ENCODE data around the gene DEXI. TPM values are rescaled to one million over a fixed set of nuclear protein-coding genes. Genes with fewer than 3 reads are reported as not detected.

The DEXI gene
- total and polyA plus RNA-seq, 9 of the 15 experiments (the other 6 are each of a cell fraction or from before 2014, with no cell fraction given), result 2.9 to 40.1 (median 22.0) TPM

DNA sequence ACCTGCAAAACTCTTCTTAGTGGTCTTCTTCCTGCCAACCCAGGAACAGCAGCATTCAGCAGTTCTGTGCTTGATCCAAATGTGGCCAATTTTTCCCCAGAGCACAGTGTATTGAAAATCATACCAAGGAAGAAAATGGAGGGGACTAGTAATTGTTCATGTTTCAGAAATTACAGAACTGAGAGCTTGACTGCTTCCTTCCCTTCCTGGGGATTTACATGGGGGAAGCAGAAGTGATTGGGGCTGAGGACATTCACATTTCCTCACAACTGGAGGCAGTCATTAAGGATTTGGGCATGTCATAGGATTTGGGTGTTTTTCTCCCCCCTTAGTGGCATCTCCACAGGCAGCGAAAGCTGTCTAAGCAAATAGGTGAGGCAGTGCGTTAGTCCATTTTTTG is 45.5 kb downstream of the DEXI start:
- intact Hi-C loops (cut with micrococcal nuclease), result no loop called here
- no TSS peak for BruUV-seq (replicated peaks)
- WGBS (ENCODE audit: insufficient coverage, low coverage, missing lambda C conversion rate), result 0% methylated on average over 2 of the region's 2 CpGs
- POLR2A ChIA-PET, result no interaction called here
- in situ Hi-C loops (cut with MboI), result no loop called here
- Histone ChIP-seq H4K20me1 (replicated peaks; ENCODE audit: control insufficient read depth, insufficient read depth, low read length) (peaks cover 9% of the 10 kb centered on the region), H3K27ac (ENCODE audit: extremely low read depth, low read depth, low read length) (no peak overlapping the region), H3K9ac (ENCODE audit: insufficient read depth in 1 of 2, low read depth in 2 of 2, low read length in 2 of 2) (no peak overlapping the region), H2AFZ (ENCODE audit: low read depth, low read length) (no peak overlapping the region), H3K27me3 (ENCODE audit: control insufficient read depth in 2 of 2, insufficient read depth in 2 of 2, low read length in 2 of 2) (peaks cover 0 to 12% of the 10 kb centered on the region in 2 experiments; a peak in 2 of 5 replicates), H3K79me2 (ENCODE audit: control insufficient read depth, insufficient read depth, low read length) (no peaks in the 10 kb centered on the region), H3K4me3 (no peak overlapping the region), H3K4me2 (ENCODE audit: insufficient read depth, low read length) (no peak overlapping the region), H3K9me3 (replicated peaks; ENCODE audit: control insufficient read depth, insufficient read depth, low read depth, low read length) (no peaks in the 10 kb centered on the region), H3K36me3 (ENCODE audit: control insufficient read depth, insufficient read depth, low read length) (no peaks in the 10 kb centered on the region), H3K9me1 (ENCODE audit: control insufficient read depth, insufficient read depth, low read length) (peaks cover 5% of the 10 kb centered on the region), H3K4me1 (replicated peaks in 1 of 2; ENCODE audit: control insufficient read depth in 2 of 2, insufficient read depth in 2 of 2, low read length in 2 of 2) (no peaks in the 10 kb centered on the region)
- TF ChIP-seq CXXC5 (CRISPR knock-in tag; IDR thresholded peaks at IDR 0.05) (no peak), RFX7 (CRISPR knock-in tag; IDR thresholded peaks at IDR 0.05) (no peak)
- TF ChIP-seq, protein P1, sequence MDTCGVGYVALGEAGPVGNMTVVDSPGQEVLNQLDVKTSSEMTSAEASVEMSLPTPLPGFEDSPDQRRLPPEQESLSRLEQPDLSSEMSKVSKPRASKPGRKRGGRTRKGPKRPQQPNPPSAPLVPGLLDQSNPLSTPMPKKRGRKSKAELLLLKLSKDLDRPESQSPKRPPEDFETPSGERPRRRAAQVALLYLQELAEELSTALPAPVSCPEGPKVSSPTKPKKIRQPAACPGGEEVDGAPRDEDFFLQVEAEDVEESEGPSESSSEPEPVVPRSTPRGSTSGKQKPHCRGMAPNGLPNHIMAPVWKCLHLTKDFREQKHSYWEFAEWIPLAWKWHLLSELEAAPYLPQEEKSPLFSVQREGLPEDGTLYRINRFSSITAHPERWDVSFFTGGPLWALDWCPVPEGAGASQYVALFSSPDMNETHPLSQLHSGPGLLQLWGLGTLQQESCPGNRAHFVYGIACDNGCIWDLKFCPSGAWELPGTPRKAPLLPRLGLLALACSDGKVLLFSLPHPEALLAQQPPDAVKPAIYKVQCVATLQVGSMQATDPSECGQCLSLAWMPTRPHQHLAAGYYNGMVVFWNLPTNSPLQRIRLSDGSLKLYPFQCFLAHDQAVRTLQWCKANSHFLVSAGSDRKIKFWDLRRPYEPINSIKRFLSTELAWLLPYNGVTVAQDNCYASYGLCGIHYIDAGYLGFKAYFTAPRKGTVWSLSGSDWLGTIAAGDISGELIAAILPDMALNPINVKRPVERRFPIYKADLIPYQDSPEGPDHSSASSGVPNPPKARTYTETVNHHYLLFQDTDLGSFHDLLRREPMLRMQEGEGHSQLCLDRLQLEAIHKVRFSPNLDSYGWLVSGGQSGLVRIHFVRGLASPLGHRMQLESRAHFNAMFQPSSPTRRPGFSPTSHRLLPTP (IDR thresholded peaks at IDR 0.05; ENCODE audit: borderline replicate concordance, extremely low read depth, insufficient read length), result no peak
- CTCF ChIA-PET (ENCODE audit: low intra/inter-chr PET ratio), result no interaction called here
- DNase-seq (ENCODE audit: extremely low read depth in 1 of 4, low spot score in 3 of 4) (no peak), ATAC-seq (no peak), FAIRE-seq (no peak)

All from K562 (cell line).